Choroid plexus epithelial cell (primary cell): Measurements from ENCODE around the gene DNAJC17.

Source experiments
- DNase-seq: peaks from one replicate; pipeline ENCODE4 v3.0.0-alpha.2; 2010; ENCODE audit warnings: low read depth
- H3K4me3 ChIP-seq: 2 replicates; pipeline ENCODE4 v1.5.1; 2011; ENCODE audit warnings: low read depth, mild to moderate bottlenecking, control low read depth, low read length, moderate library complexity
- TF ChIP-seq, protein P1 (sequence below): conservative IDR thresholded peaks from 2 replicates; pipeline ENCODE4 v1.5.1; 2011; ENCODE audit warnings: low read depth, mild to moderate bottlenecking, control low read depth, inconsistent platforms, low read length, moderate library complexity

Gene DNAJC17

DNA sequence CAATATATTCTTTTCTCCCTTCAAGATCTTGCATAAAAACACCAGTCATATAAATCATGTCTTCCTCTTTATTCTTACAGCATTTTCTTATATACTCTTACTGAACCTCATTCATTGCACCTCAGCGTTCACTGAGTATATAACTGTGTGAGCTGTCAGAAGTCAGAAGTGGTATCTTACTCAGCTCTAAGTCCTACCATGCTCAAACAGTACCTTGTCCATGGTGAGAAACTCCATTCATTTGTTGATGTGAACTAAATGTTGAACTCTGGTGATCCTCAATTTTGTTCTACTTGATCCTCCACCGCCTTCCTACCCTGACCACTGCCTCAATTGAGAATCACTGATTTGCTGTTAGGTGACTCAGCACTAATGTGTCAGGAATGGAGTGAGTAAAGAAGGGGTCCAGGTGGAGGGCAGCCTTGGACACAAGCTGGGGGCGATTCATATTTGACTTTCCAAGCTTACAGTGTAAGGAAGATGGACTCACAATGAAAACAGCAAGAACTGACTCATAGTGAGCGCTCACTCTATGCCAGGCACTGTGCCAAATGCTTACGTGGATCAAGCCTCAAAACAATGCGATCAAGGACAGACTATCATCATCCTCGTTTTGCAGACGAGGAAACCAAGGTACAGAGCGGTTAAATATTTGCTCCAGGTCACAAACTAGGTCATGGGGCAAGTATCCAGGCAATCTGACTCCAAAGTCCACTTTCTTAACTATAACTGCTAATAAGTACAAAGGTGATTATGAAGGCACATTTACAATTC lies 13.9 kb downstream of the DNAJC17 start:
- H3K4me3 ChIP-seq, result no peak overlapping the region
- TF ChIP-seq, protein P1, sequence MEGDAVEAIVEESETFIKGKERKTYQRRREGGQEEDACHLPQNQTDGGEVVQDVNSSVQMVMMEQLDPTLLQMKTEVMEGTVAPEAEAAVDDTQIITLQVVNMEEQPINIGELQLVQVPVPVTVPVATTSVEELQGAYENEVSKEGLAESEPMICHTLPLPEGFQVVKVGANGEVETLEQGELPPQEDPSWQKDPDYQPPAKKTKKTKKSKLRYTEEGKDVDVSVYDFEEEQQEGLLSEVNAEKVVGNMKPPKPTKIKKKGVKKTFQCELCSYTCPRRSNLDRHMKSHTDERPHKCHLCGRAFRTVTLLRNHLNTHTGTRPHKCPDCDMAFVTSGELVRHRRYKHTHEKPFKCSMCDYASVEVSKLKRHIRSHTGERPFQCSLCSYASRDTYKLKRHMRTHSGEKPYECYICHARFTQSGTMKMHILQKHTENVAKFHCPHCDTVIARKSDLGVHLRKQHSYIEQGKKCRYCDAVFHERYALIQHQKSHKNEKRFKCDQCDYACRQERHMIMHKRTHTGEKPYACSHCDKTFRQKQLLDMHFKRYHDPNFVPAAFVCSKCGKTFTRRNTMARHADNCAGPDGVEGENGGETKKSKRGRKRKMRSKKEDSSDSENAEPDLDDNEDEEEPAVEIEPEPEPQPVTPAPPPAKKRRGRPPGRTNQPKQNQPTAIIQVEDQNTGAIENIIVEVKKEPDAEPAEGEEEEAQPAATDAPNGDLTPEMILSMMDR, result no peak
- DNase-seq, result peak; percentile 96

- no peak for DNase-seq
- TF ChIP-seq, protein P1, result no peak
- H3K4me3 ChIP-seq, result no peak overlapping the region
Measured at GRCh38 chr15:40792394-40792793, 14.9 kb downstream of the DNAJC17 start.

DNA sequence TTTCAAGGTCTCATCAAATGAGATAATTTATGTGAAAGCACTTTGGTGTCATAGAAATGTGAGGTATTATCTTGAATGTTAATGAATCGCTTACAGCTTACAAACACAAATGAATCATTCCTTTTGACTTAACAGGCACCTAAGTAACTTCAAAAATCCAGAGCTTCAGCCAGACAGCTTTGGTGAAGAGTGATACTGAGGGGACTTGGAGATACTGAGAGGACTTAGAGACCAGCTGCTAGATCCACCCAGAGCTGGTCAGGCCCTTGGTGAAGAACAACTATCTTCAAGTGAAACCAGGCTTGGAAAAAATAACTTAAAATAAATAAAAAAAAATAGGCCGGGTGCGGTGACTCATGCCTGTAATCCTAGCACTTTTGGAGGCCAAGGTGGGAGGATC lies 16.6 kb downstream of the DNAJC17 start:
- peak; percentile 49 for DNase-seq
- no peak overlapping the region for H3K4me3 ChIP-seq
- TF ChIP-seq, protein P1, result no peak

- TF ChIP-seq, protein P1, result no peak
- no peak overlapping the region for H3K4me3 ChIP-seq
- DNase-seq, result no peak
Measured at GRCh38 chr15:40789999-40790398, 17.3 kb downstream of the DNAJC17 start.

- no peak for DNase-seq
- TF ChIP-seq, protein P1, result no peak
- H3K4me3 ChIP-seq, result no peak overlapping the region
Measured at GRCh38 chr15:40789119-40789518, 18.2 kb downstream of the DNAJC17 start.

- H3K4me3 ChIP-seq, result no peak overlapping the region
- no peak for DNase-seq
- TF ChIP-seq, protein P1, result no peak
Measured at GRCh38 chr15:40787991-40788390, 19.3 kb downstream of the DNAJC17 start.

GRCh38 chr15:40787344-40787841 lies 19.9 kb downstream of the DNAJC17 start:
- TF ChIP-seq, protein P1, result no peak
- peak; percentile 71 for DNase-seq
- no peak overlapping the region for H3K4me3 ChIP-seq
